Esophagus squamous epithelium (tissue), 4 donors: ENCODE measurements around the gene ANKRD66.

ENCODE experiments used
- CTCF ChIP-seq, 6 experiments: fragments of 450-650 bp in 4 of 6; fragments of 200-600 bp in 2 of 6; sonication (generic) in 2 of 6; IDR thresholded peaks; one replicate each; pipeline ENCODE4 v1.5.1; 2016 to 2019; ENCODE audit warnings: antibody characterized with exemption in 6 of 6, mild to moderate bottlenecking in 4 of 6, moderate library complexity in 4 of 6
- POLR2A ChIP-seq, 4 donors: fragments of 450-650 bp; IDR thresholded peaks; one replicate each; pipeline ENCODE4 v1.6.1; 2017; ENCODE audit warnings: antibody characterized with exemption in 4 of 4, mild to moderate bottlenecking in 4 of 4, moderate library complexity in 3 of 4

- TF ChIP-seq CTCF (IDR thresholded peaks at IDR 0.05) = no peak
- TF ChIP-seq POLR2A (IDR thresholded peaks at IDR 0.05) = no peak
Measured at GRCh38 chr6:46735720-46736031, 11.1 kb upstream of the ANKRD66 start.
